Activated T-cell treated with anti-CD3 and anti-CD28 coated beads, Interleukin-2, amount 50 U/mL, for 24 hours (primary cell): ENCODE measurements around the gene TRAF5.
"Not testable (repeated sequence)": the region's sequence is repeated elsewhere in the genome, so short reads cannot be mapped to it uniquely, and the experiment has no call there.

Experiments used
- DNase-seq: peaks from one replicate; pipeline ENCODE4 v3.0.0-alpha.2; 2020
- H3K27ac Mint-ChIP-seq: 2 replicates; pipeline ENCODE4 v1.8.0; 2020; ENCODE audit warnings: mild to moderate bottlenecking, mixed read lengths
- H3K27me3 Mint-ChIP-seq: 2 replicates; pipeline ENCODE4 v1.8.0; 2020; ENCODE audit warnings: mixed read lengths
- H3K36me3 Mint-ChIP-seq: 2 replicates; pipeline ENCODE4 v1.8.0; 2020; ENCODE audit warnings: low read depth, mixed read lengths
- H3K4me1 Mint-ChIP-seq: 2 replicates; pipeline ENCODE4 v1.8.0; 2020; ENCODE audit warnings: low read depth, mixed read lengths
- H3K4me3 Mint-ChIP-seq: 2 replicates; pipeline ENCODE4 v1.8.0; 2020; ENCODE audit warnings: mild to moderate bottlenecking, moderate library complexity, mixed read lengths
- H3K9me3 Mint-ChIP-seq: 2 replicates; pipeline ENCODE4 v1.8.0; 2020; ENCODE audit warnings: mixed read lengths

The TRAF5 gene

DNA sequence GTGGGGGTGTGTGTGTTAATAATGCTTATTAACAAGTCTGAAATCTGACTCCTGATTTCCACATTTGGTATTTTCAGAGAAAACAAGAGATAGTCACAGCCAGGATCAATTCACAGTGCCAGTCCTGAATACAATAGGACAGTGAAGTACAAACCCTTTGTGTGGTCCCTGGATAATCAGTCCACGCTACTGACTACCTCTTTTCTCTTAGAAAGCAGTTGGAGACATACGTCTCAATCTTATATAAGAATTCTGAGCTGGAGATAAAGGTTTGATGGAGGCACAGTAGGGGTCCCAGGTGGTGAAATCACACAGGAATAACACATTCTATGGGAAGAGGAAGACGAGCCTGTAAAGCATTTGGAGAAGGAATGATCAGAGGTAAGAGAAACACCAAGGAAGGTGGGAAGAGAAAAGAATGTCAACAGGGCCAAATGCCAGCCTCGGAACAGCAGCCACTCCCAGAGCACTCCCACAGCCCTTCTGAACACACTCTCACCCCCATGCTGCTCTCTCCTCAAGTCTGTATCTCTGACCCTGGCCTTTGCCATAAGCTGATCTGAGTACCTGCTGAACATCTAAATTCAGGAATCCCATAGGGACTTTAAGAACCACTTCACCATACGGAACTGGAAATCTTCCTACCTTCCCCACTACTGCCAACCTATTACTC is 48.6 kb downstream of the TRAF5 start:
- no peaks in the 10 kb centered on the region for H3K27me3 Mint-ChIP-seq
- no peak overlapping the region for H3K4me3 Mint-ChIP-seq
- H3K27ac Mint-ChIP-seq = peak overlapping the region; percentile 78
- H3K4me1 Mint-ChIP-seq = peaks cover 47% of the 10 kb centered on the region
- DNase-seq = no peak
- H3K36me3 Mint-ChIP-seq = peaks cover 88% of the 10 kb centered on the region
- H3K9me3 Mint-ChIP-seq = no peaks in the 10 kb centered on the region

DNA sequence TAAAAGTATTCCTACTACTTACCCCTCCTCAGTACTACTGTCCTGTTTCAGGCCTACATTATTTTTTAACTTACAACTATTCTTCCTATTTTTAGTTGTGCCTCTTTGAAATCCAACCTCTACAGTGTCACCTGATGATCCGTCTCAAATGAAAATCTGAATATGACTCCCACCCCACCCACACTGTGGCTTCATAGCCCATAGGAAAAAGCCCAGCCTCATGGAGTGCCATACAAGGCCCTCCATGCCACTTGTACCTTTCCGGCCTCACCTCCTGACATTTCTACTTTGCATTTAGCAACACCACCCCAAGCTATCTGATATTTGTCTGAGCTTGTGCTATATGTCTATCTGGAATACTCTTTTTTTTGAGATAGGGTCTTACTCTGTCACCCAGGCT is 49.3 kb downstream of the TRAF5 start:
- Mint-ChIP-seq H3K4me1 (peaks cover 48% of the 10 kb centered on the region), H3K27ac (peak overlapping the region; percentile 78), H3K4me3 (no peak overlapping the region), H3K9me3 (no peaks in the 10 kb centered on the region), H3K36me3 (peaks cover 85% of the 10 kb centered on the region), H3K27me3 (no peaks in the 10 kb centered on the region)
- DNase-seq = no peak

DNA sequence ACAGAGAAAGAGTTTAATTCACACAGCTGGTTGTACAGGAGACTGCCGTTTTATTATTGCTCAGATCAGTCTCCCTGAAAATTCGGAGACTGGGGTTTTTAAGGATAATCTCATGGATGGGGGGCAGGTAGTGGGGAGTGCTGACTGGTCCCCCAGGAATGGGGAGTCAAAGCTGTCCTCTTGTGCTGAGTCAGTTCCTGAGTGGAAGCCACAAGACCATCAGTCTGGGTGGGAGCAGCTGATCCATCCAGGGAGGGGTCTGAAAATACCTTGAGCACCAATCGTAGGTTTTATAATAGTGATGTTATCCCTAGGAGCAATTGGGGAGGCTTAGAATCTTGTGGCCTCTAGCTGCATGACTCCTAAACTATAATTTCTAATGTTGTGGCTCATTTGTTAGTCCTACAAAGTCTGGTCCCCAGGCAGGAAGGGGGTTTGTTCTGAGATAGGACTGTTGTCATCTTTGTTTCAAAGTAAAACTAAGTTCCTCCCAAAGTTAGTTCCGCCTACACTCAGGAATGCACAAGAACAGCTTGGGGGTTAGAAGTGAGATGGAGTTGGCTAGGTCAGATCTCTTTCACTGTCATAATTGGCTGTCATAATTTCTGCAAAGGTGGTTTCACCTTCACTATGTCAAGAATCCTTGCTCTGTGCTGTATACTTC is 50.3 kb downstream of the TRAF5 start:
- no peak for DNase-seq
- Mint-ChIP-seq H3K9me3 (peaks cover under 1% of the 10 kb centered on the region), H3K27ac (peak overlapping the region; percentile 78), H3K4me3 (no peak overlapping the region), H3K27me3 (no peaks in the 10 kb centered on the region), H3K36me3 (peaks cover 78% of the 10 kb centered on the region), H3K4me1 (peaks cover 57% of the 10 kb centered on the region)

DNA sequence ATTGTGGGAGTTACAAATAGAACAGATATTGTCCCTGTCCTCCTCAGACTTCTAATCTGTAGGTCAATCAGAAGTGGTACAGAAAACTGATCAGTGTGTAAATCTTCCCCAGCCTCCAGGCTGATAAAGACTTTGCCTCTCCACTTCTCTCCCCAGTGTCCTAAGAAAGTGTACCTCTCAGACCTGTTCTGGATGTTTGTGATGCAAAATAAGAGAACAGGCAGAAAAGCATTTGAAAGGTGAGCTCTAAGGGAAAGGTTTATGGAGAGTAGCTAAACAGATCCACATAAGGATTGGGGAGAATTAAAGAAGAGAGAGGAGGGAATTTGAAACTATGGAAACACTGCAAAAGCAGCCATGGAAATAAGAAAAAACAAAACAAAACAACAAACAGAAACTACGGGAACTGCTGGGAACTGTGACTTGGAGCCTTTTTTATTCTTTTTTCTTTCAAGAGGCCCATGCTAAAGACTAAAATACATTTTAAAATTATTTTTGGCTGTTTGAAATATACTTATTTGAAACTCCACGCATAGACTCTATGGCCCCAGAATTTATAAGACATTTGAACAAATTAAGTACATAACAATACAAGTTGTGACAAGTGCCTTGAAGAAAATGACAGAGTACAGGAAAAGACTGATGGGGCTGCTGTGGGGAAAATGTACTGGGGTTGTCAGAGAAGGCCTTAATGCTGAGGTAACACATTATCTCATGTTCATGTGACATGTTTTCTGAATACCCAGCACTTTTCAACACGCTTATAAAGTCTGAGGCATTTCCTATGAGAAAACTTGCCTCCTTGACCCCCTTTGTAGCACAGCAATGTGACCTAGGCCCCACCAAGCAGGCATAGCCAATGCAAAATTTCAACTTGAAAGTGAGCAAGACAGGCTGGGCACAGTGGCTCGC is 51.2 kb downstream of the TRAF5 start:
- H3K36me3 Mint-ChIP-seq = peaks cover 76% of the 10 kb centered on the region
- peak overlapping the region; percentile 78 for H3K27ac Mint-ChIP-seq
- peaks cover 3% of the 10 kb centered on the region for H3K9me3 Mint-ChIP-seq
- peaks cover 64% of the 10 kb centered on the region for H3K4me1 Mint-ChIP-seq
- no peak overlapping the region for H3K4me3 Mint-ChIP-seq
- no peak for DNase-seq
- no peaks in the 10 kb centered on the region for H3K27me3 Mint-ChIP-seq

DNA sequence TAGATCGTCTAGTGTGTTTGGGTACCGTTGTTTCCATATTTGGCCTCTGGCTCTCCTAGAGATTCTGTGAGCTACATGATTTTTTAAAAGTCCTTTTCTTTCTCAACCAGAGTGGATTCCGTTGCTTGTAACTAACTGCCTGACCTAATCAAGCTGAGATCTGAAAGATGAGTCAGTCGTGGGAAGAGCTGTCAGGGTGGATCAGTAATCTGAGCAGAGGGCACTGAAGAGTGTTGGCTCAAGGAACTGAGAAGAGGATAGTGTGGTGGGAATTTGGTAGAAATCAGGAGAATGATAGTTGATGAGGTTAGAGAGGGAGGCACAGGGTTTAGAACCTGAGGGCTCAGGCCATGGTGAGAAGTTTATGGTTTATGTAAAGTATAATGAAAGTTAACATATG is 52.2 kb downstream of the TRAF5 start:
- no peak for DNase-seq
- peaks cover 72% of the 10 kb centered on the region for H3K36me3 Mint-ChIP-seq
- H3K4me3 Mint-ChIP-seq = no peak overlapping the region
- peaks cover 3% of the 10 kb centered on the region for H3K9me3 Mint-ChIP-seq
- peak overlapping the region; percentile 34 for H3K27ac Mint-ChIP-seq
- H3K4me1 Mint-ChIP-seq = peaks cover 74% of the 10 kb centered on the region
- H3K27me3 Mint-ChIP-seq = no peaks in the 10 kb centered on the region

DNA sequence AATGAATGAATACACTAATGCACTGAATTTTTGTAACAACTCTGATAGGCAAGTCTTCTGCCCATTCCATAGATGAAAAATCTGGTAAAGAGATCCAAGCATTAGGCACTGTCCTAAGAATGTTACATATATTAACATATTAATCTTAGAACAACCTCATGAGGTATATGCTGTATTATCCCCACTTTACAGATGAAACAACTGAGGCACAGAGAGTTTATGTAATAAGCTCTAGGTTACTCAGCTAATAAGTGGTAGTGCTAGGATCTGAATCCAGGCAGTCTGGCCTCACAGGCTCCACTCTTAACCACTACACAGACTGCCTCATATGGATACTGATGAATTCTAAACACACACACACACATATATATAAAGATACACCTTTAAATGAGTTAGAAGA is 52.8 kb downstream of the TRAF5 start:
- H3K4me1 Mint-ChIP-seq = peaks cover 76% of the 10 kb centered on the region
- H3K4me3 Mint-ChIP-seq = no peak overlapping the region
- H3K27me3 Mint-ChIP-seq = no peaks in the 10 kb centered on the region
- H3K27ac Mint-ChIP-seq = no peak overlapping the region
- H3K9me3 Mint-ChIP-seq = peaks cover 3% of the 10 kb centered on the region
- no peak for DNase-seq
- H3K36me3 Mint-ChIP-seq = peaks cover 68% of the 10 kb centered on the region

DNA sequence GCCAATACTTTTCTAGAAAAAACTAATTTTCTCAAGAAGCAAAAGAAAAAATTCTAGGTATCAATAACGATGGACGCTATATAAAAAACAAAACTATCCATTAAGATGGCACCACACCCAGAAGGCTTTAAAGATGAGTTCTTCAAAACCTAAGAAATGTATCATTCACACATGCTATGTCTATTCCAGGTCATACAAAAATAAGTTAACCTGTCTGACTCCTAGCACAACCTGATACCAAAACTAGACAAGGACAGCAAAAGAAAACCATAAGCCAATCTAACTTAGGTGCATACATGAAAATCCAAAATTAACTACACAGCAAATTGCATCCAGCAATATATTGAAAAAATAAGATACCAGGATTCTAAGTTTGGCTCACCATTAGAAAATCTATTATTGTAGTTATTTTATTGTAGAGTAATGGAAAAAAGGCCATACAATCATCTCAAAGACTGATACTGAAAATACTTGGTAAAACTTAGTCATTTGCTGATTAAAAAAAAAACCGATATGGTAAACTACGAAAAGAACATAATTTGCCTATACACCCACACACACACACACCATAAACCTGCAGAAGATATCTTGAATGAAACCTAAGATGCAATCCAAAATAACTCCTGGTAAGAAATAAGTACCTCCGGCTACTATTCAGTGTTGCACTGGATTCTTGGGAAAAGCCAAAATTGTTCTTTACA is 55.0 kb downstream of the TRAF5 start:
- Mint-ChIP-seq H3K9me3 (peaks cover 3% of the 10 kb centered on the region), H3K27ac (peak overlapping the region; percentile 97), H3K4me3 (peak overlapping the region; percentile 87), H3K36me3 (peaks cover 46% of the 10 kb centered on the region), H3K27me3 (no peaks in the 10 kb centered on the region), H3K4me1 (peaks cover 66% of the 10 kb centered on the region)
- DNase-seq = no peak

DNA sequence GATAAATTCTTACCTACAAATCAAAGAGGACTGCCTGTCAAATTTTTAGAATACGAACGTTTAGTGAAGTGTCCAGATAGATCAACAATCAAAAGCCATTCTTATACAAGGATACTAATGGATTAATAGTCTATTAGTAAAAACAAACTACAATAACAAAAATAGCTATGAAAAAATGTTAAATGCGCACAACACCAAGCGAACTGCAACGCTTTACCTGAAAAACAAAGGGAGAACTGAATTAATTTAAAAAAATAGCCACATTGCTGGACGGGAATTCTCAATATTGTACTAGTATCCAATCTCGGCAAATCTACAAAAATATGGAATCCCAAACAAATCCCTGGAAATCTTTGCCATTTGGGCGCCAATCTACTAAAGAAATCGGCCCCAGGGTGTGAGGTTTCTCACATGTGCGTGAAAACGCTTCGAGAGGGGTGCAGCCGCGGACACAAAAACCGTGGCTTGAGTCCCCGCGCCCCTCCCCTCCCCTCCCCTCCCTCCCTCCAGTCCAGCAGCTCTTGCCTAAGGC is 55.6 kb downstream of the TRAF5 start:
- Mint-ChIP-seq H3K4me1 (peaks cover 60% of the 10 kb centered on the region), H3K4me3 (peak overlapping the region; percentile 87)
- no peak for DNase-seq

DNA sequence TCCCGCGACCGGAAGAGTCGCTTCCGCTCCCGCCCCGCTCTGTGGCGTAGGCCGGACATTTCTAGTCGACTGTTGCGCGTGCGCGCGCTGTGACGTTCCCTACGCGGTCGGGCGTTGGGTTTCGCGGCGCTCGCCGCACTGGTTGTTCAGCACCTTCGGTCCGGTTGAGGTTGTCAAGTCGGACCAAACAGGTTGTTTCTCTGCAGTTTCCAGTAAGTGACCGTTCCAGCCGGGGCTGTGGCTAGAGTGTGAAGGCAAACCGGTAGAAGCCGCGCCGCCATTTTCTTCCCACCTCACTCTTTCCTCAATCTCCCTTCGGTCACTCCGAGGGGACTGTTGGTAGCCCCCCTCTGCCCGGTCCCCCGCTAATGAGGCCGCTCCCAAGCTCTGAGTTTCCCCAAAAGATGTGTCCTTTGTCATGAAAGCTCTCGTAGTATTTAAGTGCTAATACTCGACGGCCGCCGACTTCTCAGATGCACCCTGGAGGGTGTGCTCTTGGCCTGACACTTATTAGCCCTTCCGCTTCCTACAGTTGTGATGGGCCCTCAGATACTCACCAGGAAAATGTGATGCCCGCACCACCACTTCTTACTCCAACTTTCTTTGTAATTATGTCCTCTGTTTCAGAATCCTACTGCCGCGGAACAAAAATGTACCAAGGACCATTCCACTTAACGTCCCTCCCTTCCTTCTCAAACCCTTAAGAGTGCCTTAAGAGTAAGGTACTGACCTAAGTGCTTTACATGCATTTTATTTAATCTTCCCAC is 56.3 kb downstream of the TRAF5 start:
- Mint-ChIP-seq H3K36me3 (peaks cover 34% of the 10 kb centered on the region), H3K4me1 (peaks cover 54% of the 10 kb centered on the region), H3K27me3 (no peaks in the 10 kb centered on the region), H3K9me3 (peaks cover 3% of the 10 kb centered on the region), H3K4me3 (peak overlapping the region; percentile 87), H3K27ac (peak overlapping the region; percentile 97)
- DNase-seq = peak; percentile 88

More for the DNA sequence above, 55.6 kb downstream of the TRAF5 start:
- H3K9me3 Mint-ChIP-seq = peaks cover 3% of the 10 kb centered on the region
- H3K27ac Mint-ChIP-seq = peak overlapping the region; percentile 97
- peaks cover 40% of the 10 kb centered on the region for H3K36me3 Mint-ChIP-seq
- H3K27me3 Mint-ChIP-seq = no peaks in the 10 kb centered on the region

DNA sequence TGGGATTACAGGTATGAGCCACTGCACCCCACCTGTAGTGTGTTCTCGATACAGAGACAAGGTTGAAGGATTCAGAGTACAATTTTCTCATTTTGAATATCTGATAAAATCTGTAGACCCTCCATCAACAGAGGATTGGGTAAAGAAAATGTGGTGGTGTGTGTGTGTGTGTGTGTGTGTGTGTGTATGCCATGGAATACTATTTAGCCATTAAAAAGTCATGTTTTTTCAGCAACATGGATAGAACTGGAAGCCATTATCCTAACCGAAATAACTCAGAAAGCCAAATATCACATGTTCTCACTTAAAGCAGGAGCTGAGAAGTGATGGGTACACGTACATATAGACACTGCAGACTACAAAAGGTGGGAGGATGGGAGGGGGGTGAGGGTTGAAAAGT is 57.9 kb downstream of the TRAF5 start:
- peaks cover 40% of the 10 kb centered on the region for H3K4me1 Mint-ChIP-seq

DNA sequence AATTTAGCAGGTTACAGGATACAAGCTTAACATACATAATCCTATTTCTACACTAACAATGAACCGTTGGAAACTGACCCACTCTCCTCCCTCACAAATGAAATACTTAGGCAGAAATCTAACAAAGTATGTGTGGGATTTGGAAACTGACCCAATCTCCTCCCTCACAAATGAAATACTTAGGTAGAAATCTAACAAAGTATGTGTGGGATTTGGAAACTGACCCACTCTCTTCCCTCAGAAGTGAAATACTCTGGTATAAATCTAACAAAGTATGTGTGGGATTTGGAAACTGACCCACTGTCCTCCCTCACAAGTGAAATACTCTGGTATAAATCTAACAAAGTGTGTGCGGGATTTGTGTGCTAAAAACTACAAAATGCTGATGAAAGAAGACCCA is 60.3 kb downstream of the TRAF5 start:
- Mint-ChIP-seq H3K4me3 (no peak overlapping the region), H3K27ac (no peak overlapping the region), H3K36me3 (peaks cover 15% of the 10 kb centered on the region), H3K27me3 (no peaks in the 10 kb centered on the region), H3K9me3 (peaks cover 3% of the 10 kb centered on the region), H3K4me1 (peaks cover 19% of the 10 kb centered on the region)
- no peak for DNase-seq

More for the DNA sequence above, 57.9 kb downstream of the TRAF5 start:
- peaks cover 26% of the 10 kb centered on the region for H3K36me3 Mint-ChIP-seq
- no peaks in the 10 kb centered on the region for H3K27me3 Mint-ChIP-seq
- H3K9me3 Mint-ChIP-seq = peaks cover 3% of the 10 kb centered on the region
- no peak overlapping the region for H3K4me3 Mint-ChIP-seq
- no peak for DNase-seq
- H3K27ac Mint-ChIP-seq = no peak overlapping the region

DNA sequence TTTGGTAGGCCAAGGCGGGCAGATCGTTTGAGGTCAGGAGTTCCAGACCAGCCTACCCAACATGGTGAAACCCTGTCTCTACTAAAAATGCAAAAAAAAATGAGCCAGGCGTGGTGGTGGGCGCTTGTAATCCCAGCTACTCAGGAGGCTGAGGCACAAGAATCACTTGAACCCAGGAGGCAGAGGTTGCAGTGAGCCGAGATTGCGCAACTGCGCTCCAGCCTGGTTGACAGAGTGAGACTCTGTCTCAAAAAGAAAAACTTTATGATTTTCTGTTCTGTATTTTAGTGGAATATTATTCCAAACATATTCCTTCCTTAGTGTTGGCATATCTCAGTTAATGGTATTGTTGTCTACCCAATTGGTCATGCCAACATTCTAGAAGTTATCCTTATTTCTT is 64.2 kb downstream of the TRAF5 start:
- not testable (repeated sequence) for DNase-seq, H3K4me3 Mint-ChIP-seq, H3K27me3 Mint-ChIP-seq, H3K27ac Mint-ChIP-seq, H3K4me1 Mint-ChIP-seq, H3K9me3 Mint-ChIP-seq
- H3K36me3 Mint-ChIP-seq = peaks cover 23% of the 10 kb centered on the region

DNA sequence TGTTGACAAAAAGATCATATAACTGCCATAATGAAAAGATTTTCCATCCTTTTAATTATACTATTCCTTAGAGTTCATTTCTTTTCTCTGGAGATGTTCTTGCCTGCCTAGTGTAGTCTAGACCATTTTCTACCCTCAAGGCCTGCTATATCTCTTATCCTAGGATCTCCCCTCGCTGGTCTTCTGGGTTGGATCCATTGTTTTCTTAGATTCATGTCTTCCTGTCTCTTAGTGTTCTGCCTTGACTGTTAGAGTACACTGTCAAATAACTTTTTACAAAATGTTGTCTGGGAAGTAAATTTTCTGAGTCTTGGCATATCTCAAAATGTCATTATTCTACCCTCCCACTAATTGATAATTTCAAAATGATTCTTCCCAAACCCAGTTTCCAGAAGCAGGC is 66.6 kb downstream of the TRAF5 start:
- no peak for DNase-seq
- Mint-ChIP-seq H3K9me3 (no peaks in the 10 kb centered on the region), H3K4me3 (no peak overlapping the region), H3K4me1 (no peaks in the 10 kb centered on the region), H3K27ac (no peak overlapping the region), H3K27me3 (no peaks in the 10 kb centered on the region), H3K36me3 (peaks cover 26% of the 10 kb centered on the region)
